Upper lobe of left lung (tissue), 6 donors: ENCODE results near the gene GLYR1. TPM values are rescaled to one million over a fixed set of nuclear protein-coding genes. Genes with fewer than 3 reads are reported as not detected.

Source experiments
- ATAC-seq, 2 donors: fragments of 200-7000 bp; cut with Tn5 transposase; one replicate each; pipeline ENCODE4 v1.9.1; 2022; ENCODE audit warnings: mild to moderate bottlenecking in 2 of 2, moderate library complexity in 2 of 2; ENCODE audit not compliant: low FRiP score in 2 of 2
- DNase-seq, 2 donors: peaks; one replicate each; pipeline ENCODE4 v3.0.0-alpha.2; 2019 to 2020
- H3K27ac ChIP-seq, 4 donors: fragments of 200-600 bp; sonication (generic); one replicate each; pipeline ENCODE4 v1.5.1; 2016 to 2019
- H3K27me3 ChIP-seq, 4 donors: fragments of 200-600 bp; sonication (generic); one replicate each; pipeline ENCODE4 v1.5.1; 2017 to 2019
- H3K36me3 ChIP-seq, 4 donors: fragments of 200-600 bp; sonication (generic); one replicate each; pipeline ENCODE4 v1.5.1; 2016 to 2019
- H3K4me1 ChIP-seq, 4 donors: fragments of 200-600 bp; sonication (generic); one replicate each; pipeline ENCODE4 v1.5.1; 2018 to 2019
- H3K4me3 ChIP-seq, 4 donors: fragments of 200-600 bp; sonication (generic); one replicate each; pipeline ENCODE4 v1.5.1; 2017 to 2019; ENCODE audit warnings: mild to moderate bottlenecking in 2 of 4, moderate library complexity in 1 of 4
- H3K9me3 ChIP-seq, 4 donors: fragments of 200-600 bp; sonication (generic); one replicate each; pipeline ENCODE4 v1.5.1; 2018 to 2019
- EP300 ChIP-seq, 4 donors: sonication (generic); formaldehyde crosslinking; IDR thresholded peaks; one replicate each; pipeline ENCODE4 v1.5.1; 2017; ENCODE audit warnings: antibody characterized with exemption in 4 of 4, control low read depth in 2 of 4
- POLR2A ChIP-seq, 4 donors: fragments of 450-650 bp; IDR thresholded peaks; one replicate each; pipeline ENCODE4 v1.5.1; 2016 to 2017; ENCODE audit warnings: antibody characterized with exemption in 4 of 4, mild to moderate bottlenecking in 2 of 4
- POLR2AphosphoS5 ChIP-seq, 2 donors: sonication (generic); formaldehyde crosslinking; IDR thresholded peaks; one replicate each; pipeline ENCODE4 v1.5.1; 2017; ENCODE audit warnings: antibody characterized with exemption in 2 of 2
- WGBS, 2 donors: methylation state at CpG; one replicate each; pipeline ENCODE4 v1.1.5; 2017 to 2018; 5-methylcytosine and 5-hydroxymethylcytosine counted together
- total RNA-seq, 6 donors: library from RNA; depleted of rRNA in 4 of 6; stranded (reverse); fragments of >200 nt in 4 of 6; gene quantifications; one replicate each; pipeline versions ENCODE4 v1.1.0 to v1.2.1, GENCODE V29; 2016 to 2021
- TF ChIP-seq, protein P1 (sequence below), 6 experiments: fragments of 450-650 bp in 4 of 6; fragments of 200-600 bp in 2 of 6; sonication (generic) in 2 of 6; IDR thresholded peaks; one replicate each; pipeline ENCODE4 v1.5.1; 2016 to 2019; ENCODE audit warnings: antibody characterized with exemption in 6 of 6
- donor health status: DM: no; HTN: no; CAD: no; lungs with moderate emphysema.
- donor health status: DM: no; HTN: yes; CAD: no; lungs with severe emphysema.

Gene GLYR1
- total RNA-seq, 6 donors from 2014 or later: 67.8 to 110 (median 90.6) TPM

GRCh38 chr16:4780235-4780634 is 66.9 kb downstream of the GLYR1 start:
- no peak for ATAC-seq
- TF ChIP-seq EP300 (IDR thresholded peaks at IDR 0.05): no peak
- no peak for TF ChIP-seq POLR2A (IDR thresholded peaks at IDR 0.05)
- TF ChIP-seq POLR2AphosphoS5 (IDR thresholded peaks at IDR 0.05): no peak
- TF ChIP-seq, protein P1, sequence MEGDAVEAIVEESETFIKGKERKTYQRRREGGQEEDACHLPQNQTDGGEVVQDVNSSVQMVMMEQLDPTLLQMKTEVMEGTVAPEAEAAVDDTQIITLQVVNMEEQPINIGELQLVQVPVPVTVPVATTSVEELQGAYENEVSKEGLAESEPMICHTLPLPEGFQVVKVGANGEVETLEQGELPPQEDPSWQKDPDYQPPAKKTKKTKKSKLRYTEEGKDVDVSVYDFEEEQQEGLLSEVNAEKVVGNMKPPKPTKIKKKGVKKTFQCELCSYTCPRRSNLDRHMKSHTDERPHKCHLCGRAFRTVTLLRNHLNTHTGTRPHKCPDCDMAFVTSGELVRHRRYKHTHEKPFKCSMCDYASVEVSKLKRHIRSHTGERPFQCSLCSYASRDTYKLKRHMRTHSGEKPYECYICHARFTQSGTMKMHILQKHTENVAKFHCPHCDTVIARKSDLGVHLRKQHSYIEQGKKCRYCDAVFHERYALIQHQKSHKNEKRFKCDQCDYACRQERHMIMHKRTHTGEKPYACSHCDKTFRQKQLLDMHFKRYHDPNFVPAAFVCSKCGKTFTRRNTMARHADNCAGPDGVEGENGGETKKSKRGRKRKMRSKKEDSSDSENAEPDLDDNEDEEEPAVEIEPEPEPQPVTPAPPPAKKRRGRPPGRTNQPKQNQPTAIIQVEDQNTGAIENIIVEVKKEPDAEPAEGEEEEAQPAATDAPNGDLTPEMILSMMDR (IDR thresholded peaks at IDR 0.05): no peak
- 83 to 91% methylated on average over 4 of the region's 4 CpGs for WGBS, 2 donors

DNA sequence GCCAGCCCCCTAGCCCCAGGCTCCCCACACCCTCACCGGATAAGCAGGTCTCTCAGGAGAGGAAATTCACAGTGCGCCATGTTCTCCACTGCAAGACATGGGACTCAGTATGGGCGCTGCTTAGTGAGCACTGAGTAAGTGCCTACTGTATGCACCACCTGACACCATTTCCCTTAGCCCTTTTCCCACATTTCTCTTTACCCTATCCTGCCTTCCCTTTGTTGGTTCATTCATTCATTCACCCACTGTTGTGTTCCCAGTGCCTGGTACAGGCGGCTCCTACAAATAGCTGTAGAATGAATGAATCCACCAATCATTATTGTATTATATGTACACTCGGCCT is 69.1 kb downstream of the GLYR1 start:
- Histone ChIP-seq H3K36me3 (no peaks in the 10 kb centered on the region), H3K4me3 (no peak overlapping the region), H3K27ac (no peak overlapping the region), H3K27me3 (no peaks in the 10 kb centered on the region), H3K9me3 (no peaks in the 10 kb centered on the region), H3K4me1 (no peaks in the 10 kb centered on the region)
- TF ChIP-seq POLR2A (IDR thresholded peaks at IDR 0.05) (no peak), POLR2AphosphoS5 (IDR thresholded peaks at IDR 0.05) (no peak), EP300 (IDR thresholded peaks at IDR 0.05) (no peak)
- TF ChIP-seq, protein P1 (IDR thresholded peaks at IDR 0.05): no peak
- 85 to 91% methylated on average over 4 to 5 of the region's 5 CpGs for WGBS, 2 donors
- DNase-seq (no peak), ATAC-seq (no peak)

More at GRCh38 chr16:4780235-4780634, 66.9 kb downstream of the GLYR1 start:
- Histone ChIP-seq H3K4me3 (no peak overlapping the region), H3K9me3 (no peaks in the 10 kb centered on the region), H3K27ac (no peak overlapping the region), H3K36me3 (no peaks in the 10 kb centered on the region), H3K4me1 (no peaks in the 10 kb centered on the region), H3K27me3 (no peaks in the 10 kb centered on the region)
- no peak for DNase-seq

DNA sequence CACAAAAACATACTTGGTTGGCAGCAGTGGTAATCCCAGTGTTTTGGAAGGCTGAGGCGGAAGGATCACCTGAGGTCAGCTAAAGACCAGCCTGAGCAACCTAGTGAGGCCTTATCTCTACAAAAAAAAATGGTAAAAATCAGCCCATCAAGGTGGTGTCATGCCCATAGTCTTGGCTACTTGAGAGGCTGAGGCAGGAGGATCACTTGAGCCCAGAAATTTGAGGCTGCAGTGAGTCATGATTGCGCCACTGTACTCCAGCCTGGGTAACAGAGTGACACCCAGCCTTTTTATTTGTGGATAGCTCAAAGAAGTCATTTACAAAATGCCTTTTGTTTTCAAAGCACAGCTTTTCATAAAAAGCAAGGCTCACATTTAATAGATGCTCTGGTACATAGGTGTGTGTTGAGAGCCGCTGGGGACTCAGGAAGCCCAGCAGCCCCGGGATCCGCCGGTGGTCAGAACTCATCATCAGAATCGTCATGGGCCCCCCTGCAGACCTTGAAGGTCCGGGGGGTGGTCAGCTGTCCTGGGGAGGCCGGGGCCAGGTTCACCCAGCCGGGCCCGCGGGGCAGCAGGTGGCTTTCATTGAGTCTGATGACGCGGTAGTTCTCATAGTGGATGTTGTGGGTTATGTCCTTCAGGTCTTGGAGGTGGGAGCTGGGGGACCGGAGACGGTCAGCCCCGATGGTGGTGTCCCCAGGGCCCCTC is 69.6 kb downstream of the GLYR1 start:
- WGBS, 2 donors: 88 to 94% methylated on average over 2 to 17 of the region's 17 CpGs
- Histone ChIP-seq H3K36me3 (no peaks in the 10 kb centered on the region), H3K27ac (no peak overlapping the region), H3K9me3 (no peaks in the 10 kb centered on the region), H3K27me3 (no peaks in the 10 kb centered on the region), H3K4me1 (no peaks in the 10 kb centered on the region), H3K4me3 (no peak overlapping the region)
- ATAC-seq (no peak), DNase-seq (peak in 1 of 2 donors; percentile 62)
- no peak for TF ChIP-seq POLR2A (IDR thresholded peaks at IDR 0.05)
- no peak for TF ChIP-seq POLR2AphosphoS5 (IDR thresholded peaks at IDR 0.05)
- TF ChIP-seq, protein P1 (IDR thresholded peaks at IDR 0.05): no peak
- no peak for TF ChIP-seq EP300 (IDR thresholded peaks at IDR 0.05)

DNA sequence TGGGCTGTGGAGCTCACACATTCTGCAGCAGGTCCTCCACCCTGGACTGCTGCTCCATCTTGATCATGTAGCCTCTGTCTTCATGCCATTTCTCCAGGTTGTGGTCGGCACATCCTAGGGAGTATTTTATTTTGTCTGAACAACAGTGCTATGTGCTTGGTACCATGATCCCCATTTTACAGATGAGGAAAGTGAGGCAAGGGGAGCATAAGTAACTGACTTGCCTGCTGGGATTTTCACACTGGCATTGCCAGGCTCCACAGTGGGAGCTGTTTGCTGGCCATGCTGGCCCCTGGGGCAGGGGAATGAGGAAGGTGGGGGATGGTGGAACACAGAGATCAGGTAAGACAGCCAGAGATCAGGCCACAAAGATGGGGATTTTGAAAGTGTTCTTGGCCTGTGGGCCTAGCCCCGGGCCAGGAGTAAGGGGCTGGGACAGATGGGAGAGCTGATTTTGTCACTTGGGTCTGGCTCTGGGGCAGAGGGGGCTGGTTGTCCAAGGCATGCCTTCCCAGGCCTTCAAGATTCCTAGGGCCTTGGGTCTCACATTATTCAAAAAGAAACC is 70.9 kb downstream of the GLYR1 start:
- H3K36me3 ChIP-seq: no peaks in the 10 kb centered on the region
- WGBS, 2 donors: 88 to 92% methylated on average over 2 of the region's 2 CpGs
- TF ChIP-seq, protein P1 (IDR thresholded peaks at IDR 0.05): no peak
- TF ChIP-seq POLR2A (IDR thresholded peaks at IDR 0.05) (no peak), EP300 (IDR thresholded peaks at IDR 0.05) (no peak), POLR2AphosphoS5 (IDR thresholded peaks at IDR 0.05) (no peak)
- no peak for ATAC-seq
- no peaks in the 10 kb centered on the region for H3K4me1 ChIP-seq
- no peaks in the 10 kb centered on the region for H3K9me3 ChIP-seq
- H3K27me3 ChIP-seq: no peaks in the 10 kb centered on the region
- H3K4me3 ChIP-seq: no peak overlapping the region
- no peak for DNase-seq
- no peak overlapping the region for H3K27ac ChIP-seq

- DNase-seq: no peak
- TF ChIP-seq POLR2A (IDR thresholded peaks at IDR 0.05): no peak
- Histone ChIP-seq H3K27ac (no peak overlapping the region), H3K4me1 (no peaks in the 10 kb centered on the region), H3K36me3 (no peaks in the 10 kb centered on the region), H3K9me3 (no peaks in the 10 kb centered on the region), H3K4me3 (no peak overlapping the region), H3K27me3 (no peaks in the 10 kb centered on the region)
- ATAC-seq: no peak
- 72 to 87% methylated on average over 4 of the region's 13 CpGs for WGBS, 2 donors
Measured at GRCh38 chr16:4775005-4775404, 72.1 kb downstream of the GLYR1 start.
